PFSK-1 (cell line): ENCODE measurements around the gene PHKA2.

Experiments
- POLR2AphosphoS5 ChIP-seq: IDR thresholded peaks from 2 replicates; pipeline ENCODE4 v1.6.1; 2012; ENCODE audit warnings: low read depth, mild to moderate bottlenecking, control low read depth, low read length, moderate library complexity
- REST ChIP-seq, 2 experiments: IDR thresholded peaks; 2 replicates each; pipeline versions ENCODE4 v1.6.1 to v1.8.0; 2011 to 2012; ENCODE audit warnings: low read depth in 2 of 2, low read length in 2 of 2, control low read depth in 1 of 2, inconsistent platforms in 1 of 2, mild to moderate bottlenecking in 1 of 2, moderate library complexity in 1 of 2; ENCODE audit not compliant: insufficient read depth in 1 of 2
- TAF1 ChIP-seq: IDR thresholded peaks from 2 replicates; pipeline ENCODE4 v1.6.1; 2012; ENCODE audit warnings: low read length, control low read depth, borderline replicate concordance; ENCODE audit not compliant: insufficient read depth

GRCh38 chrX:18956303-18957032, 27.4 kb downstream of the PHKA2 start:
- TF ChIP-seq POLR2AphosphoS5 (no peak), REST (IDR thresholded peaks at IDR 0.05; ENCODE audit: insufficient read depth in 1 of 2, low read depth in 2 of 2, low read length in 2 of 2) (no peak), TAF1 (no peak)
